Panc1 (cell line): Measurements from ENCODE around the gene MYB. TPM values are rescaled to one million over a fixed set of nuclear protein-coding genes. Genes with fewer than 3 reads are reported as not detected.
"Not testable (repeated sequence)": the region's sequence is repeated elsewhere in the genome, so short reads cannot be mapped to it uniquely, and the experiment has no call there.

Experiments used
- ATAC-seq: fragments of 200-7000 bp; cut with Tn5 transposase; 2 replicates; pipeline ENCODE4 v1.9.1; 2020; ENCODE audit warnings: mild to moderate bottlenecking, moderate library complexity
- BruUV-seq: library from RNA; stranded (reverse); fragments of 400-500 nt; replicated peaks from 2 replicates; lab custom pipeline; 2021; lab: Mats Ljungman, UMichigan
- CTCF ChIA-PET: fragments of 300-600 bp; sonication (Branson Sonifier 250); formaldehyde crosslinking; loops from one replicate; lab custom pipeline; 2022; ENCODE audit warnings: antibody characterized with exemption; lab: Charles Lee
- POLR2A ChIA-PET: fragments of 300-600 bp; sonication (Branson Sonifier 250); formaldehyde crosslinking; loops from one replicate; lab custom pipeline; 2022; ENCODE audit warnings: antibody characterized with exemption; lab: Charles Lee
- DNase-seq: peaks from one replicate; pipeline ENCODE4 v3.0.0-alpha.2; 2010; ENCODE audit warnings: low read depth, low spot score
- H3K27ac ChIP-seq: 2 replicates; pipeline ENCODE4 v1.5.1; 2011; ENCODE audit warnings: mild to moderate bottlenecking, low read length, inconsistent platforms
- H3K27me3 ChIP-seq: fragments of 200-500 bp; sonication (Bioruptor generic); 2 replicates; pipeline ENCODE4 v1.6.0; 2014; ENCODE audit warnings: low read length, inconsistent platforms; ENCODE audit not compliant: control insufficient read depth, insufficient read depth
- H3K36me3 ChIP-seq: fragments of 200-500 bp; sonication (Bioruptor generic); 2 replicates; pipeline ENCODE4 v1.5.1; 2014; ENCODE audit warnings: inconsistent platforms, mild to moderate bottlenecking, low read length, moderate library complexity; ENCODE audit not compliant: control insufficient read depth, insufficient read depth
- H3K4me1 ChIP-seq: 2 replicates; pipeline ENCODE4 v1.5.1; 2011; ENCODE audit warnings: inconsistent platforms, mild to moderate bottlenecking, low read length, moderate library complexity; ENCODE audit not compliant: control insufficient read depth, insufficient read depth
- H3K4me3 ChIP-seq, 2 experiments: 2 replicates each; pipeline ENCODE4 v1.5.1; 2011 to 2012; ENCODE audit warnings: low read depth in 2 of 2, low read length in 2 of 2, mild to moderate bottlenecking in 2 of 2, inconsistent platforms in 1 of 2, moderate library complexity in 1 of 2
- H3K9me3 ChIP-seq: fragments of 200-500 bp; sonication (Bioruptor generic); 2 replicates; pipeline ENCODE4 v1.5.1; 2014; ENCODE audit warnings: low read depth, mild to moderate bottlenecking, inconsistent platforms, low read length, moderate library complexity; ENCODE audit not compliant: control insufficient read depth, insufficient read depth
- POLR2AphosphoS5 ChIP-seq: IDR thresholded peaks from 2 replicates; pipeline ENCODE4 v1.6.1; 2012; ENCODE audit warnings: mild to moderate bottlenecking, low read depth, low read length, moderate library complexity
- SIN3A ChIP-seq: IDR thresholded peaks from 2 replicates; pipeline ENCODE4 v1.6.1; 2012; ENCODE audit warnings: low read depth, mild to moderate bottlenecking, low read length, moderate library complexity, borderline replicate concordance; ENCODE audit not compliant: insufficient read depth
- TCF7L2 ChIP-seq: IDR thresholded peaks from 2 replicates; pipeline ENCODE4 v1.6.1; 2011; ENCODE audit warnings: mild to moderate bottlenecking, low read depth, low read length, inconsistent platforms
- in situ Hi-C: cut with HindIII; loops from 2 replicates; pipeline ENCODE4 v1.10.0; 2016; ENCODE audit warnings: low sequenced_read_pairs, low pct_unique_long_range_greater_than_20kb
- intact Hi-C: fragments of 100-400 bp; cut with micrococcal nuclease; formaldehyde crosslinking; loops from one replicate; pipeline ENCODE4 v1.10.0; 2022; ENCODE audit not compliant: unreplicated experiment
- total RNA-seq: library from RNA; stranded (reverse); gene quantifications from one replicate; pipeline ENCODE4 v1.2.1, GENCODE V29; 2021; ENCODE audit not compliant: unreplicated experiment
- TF ChIP-seq, protein P1 (sequence below), 2 experiments: IDR thresholded peaks; 2 replicates each; pipeline ENCODE4 v1.6.1; 2011 to 2012; ENCODE audit warnings: low read depth in 2 of 2, control low read depth in 1 of 2, low read length in 1 of 2, mild to moderate bottlenecking in 1 of 2, moderate library complexity in 1 of 2; ENCODE audit not compliant: insufficient read depth in 1 of 2
- TF ChIP-seq, protein P2 (sequence below): fragments of 450-650 bp; IDR thresholded peaks from 2 replicates; pipeline ENCODE4 v1.5.1; 2017; ENCODE audit warnings: mild to moderate bottlenecking

MYB gene
- total RNA-seq, 1 experiment from 2014 or later = 1.3 TPM

DNA sequence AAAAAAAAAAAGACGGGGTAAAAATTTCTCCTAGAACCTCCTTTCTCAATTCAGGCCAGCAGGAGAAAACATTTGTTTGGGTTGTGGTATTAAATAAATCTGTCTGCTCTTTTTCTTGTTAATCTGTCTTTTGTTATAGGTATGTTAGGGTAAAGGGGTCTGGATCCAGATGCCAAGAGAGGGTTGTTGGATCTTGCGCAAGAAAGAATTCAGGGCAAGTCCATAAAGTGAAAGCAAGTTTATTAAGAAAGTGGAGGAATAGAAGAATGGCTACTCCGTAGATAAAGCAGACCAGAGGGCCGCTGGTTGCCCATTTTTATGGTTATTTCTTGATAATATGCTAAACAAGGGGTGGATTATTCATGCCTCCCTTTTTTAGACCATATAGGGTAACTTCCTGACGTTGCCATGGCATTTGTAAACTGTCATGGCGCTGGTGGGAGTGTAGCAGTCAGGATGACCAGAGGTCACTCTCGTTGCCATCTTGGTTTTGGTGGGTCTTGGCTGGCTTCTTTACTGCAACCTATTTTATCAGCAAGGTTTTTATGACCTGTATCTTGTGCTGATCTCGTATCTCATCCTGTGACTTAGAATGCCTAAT is 65.4 kb downstream of the MYB start:
- H3K4me3 ChIP-seq, H3K27ac ChIP-seq, DNase-seq, POLR2A ChIA-PET, CTCF ChIA-PET, H3K9me3 ChIP-seq, in situ Hi-C loops, H3K27me3 ChIP-seq, H3K4me1 ChIP-seq, H3K36me3 ChIP-seq, intact Hi-C loops, ATAC-seq, BruUV-seq: not testable (repeated sequence)

DNA sequence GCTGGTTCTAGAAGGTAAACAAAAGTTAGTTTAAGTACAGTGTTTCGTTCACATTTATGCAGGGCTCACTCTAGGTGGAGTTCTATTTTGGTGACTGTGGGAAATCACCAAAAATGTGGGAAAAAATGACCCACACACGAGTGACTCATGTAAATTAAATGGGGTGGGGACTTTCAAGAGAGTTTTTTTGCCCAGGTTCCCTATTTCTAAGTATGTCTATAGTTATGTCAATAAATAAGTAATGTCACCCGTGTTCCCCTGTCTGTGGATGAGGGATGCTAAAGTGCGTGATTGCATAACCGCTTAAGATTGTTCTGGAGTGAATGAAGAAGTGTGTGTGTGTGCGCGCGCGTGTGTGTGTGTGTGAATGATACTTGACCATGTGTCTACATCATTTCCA is 69.1 kb downstream of the MYB start:
- CTCF ChIA-PET = no interaction called here
- H3K36me3 ChIP-seq = no peaks in the 10 kb centered on the region
- no peak for TF ChIP-seq SIN3A
- TF ChIP-seq, protein P1, sequence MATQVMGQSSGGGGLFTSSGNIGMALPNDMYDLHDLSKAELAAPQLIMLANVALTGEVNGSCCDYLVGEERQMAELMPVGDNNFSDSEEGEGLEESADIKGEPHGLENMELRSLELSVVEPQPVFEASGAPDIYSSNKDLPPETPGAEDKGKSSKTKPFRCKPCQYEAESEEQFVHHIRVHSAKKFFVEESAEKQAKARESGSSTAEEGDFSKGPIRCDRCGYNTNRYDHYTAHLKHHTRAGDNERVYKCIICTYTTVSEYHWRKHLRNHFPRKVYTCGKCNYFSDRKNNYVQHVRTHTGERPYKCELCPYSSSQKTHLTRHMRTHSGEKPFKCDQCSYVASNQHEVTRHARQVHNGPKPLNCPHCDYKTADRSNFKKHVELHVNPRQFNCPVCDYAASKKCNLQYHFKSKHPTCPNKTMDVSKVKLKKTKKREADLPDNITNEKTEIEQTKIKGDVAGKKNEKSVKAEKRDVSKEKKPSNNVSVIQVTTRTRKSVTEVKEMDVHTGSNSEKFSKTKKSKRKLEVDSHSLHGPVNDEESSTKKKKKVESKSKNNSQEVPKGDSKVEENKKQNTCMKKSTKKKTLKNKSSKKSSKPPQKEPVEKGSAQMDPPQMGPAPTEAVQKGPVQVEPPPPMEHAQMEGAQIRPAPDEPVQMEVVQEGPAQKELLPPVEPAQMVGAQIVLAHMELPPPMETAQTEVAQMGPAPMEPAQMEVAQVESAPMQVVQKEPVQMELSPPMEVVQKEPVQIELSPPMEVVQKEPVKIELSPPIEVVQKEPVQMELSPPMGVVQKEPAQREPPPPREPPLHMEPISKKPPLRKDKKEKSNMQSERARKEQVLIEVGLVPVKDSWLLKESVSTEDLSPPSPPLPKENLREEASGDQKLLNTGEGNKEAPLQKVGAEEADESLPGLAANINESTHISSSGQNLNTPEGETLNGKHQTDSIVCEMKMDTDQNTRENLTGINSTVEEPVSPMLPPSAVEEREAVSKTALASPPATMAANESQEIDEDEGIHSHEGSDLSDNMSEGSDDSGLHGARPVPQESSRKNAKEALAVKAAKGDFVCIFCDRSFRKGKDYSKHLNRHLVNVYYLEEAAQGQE (IDR thresholded peaks at IDR 0.05; ENCODE audit: insufficient read depth in 1 of 2, low read depth in 2 of 2, low read length in 1 of 2) = no peak
- no peak for TF ChIP-seq TCF7L2
- TF ChIP-seq POLR2AphosphoS5 = no peak
- TF ChIP-seq, protein P2, sequence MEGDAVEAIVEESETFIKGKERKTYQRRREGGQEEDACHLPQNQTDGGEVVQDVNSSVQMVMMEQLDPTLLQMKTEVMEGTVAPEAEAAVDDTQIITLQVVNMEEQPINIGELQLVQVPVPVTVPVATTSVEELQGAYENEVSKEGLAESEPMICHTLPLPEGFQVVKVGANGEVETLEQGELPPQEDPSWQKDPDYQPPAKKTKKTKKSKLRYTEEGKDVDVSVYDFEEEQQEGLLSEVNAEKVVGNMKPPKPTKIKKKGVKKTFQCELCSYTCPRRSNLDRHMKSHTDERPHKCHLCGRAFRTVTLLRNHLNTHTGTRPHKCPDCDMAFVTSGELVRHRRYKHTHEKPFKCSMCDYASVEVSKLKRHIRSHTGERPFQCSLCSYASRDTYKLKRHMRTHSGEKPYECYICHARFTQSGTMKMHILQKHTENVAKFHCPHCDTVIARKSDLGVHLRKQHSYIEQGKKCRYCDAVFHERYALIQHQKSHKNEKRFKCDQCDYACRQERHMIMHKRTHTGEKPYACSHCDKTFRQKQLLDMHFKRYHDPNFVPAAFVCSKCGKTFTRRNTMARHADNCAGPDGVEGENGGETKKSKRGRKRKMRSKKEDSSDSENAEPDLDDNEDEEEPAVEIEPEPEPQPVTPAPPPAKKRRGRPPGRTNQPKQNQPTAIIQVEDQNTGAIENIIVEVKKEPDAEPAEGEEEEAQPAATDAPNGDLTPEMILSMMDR = no peak
- H3K9me3 ChIP-seq = no peaks in the 10 kb centered on the region
- no TSS peak for BruUV-seq
- no peak overlapping the region for H3K27ac ChIP-seq
- DNase-seq (no peak), ATAC-seq (no peak)
- H3K27me3 ChIP-seq = no peaks in the 10 kb centered on the region
- POLR2A ChIA-PET = no interaction called here
- intact Hi-C loops = no loop called here
- no peak overlapping the region for H3K4me3 ChIP-seq
- in situ Hi-C loops = no loop called here
- no peaks in the 10 kb centered on the region for H3K4me1 ChIP-seq

DNA sequence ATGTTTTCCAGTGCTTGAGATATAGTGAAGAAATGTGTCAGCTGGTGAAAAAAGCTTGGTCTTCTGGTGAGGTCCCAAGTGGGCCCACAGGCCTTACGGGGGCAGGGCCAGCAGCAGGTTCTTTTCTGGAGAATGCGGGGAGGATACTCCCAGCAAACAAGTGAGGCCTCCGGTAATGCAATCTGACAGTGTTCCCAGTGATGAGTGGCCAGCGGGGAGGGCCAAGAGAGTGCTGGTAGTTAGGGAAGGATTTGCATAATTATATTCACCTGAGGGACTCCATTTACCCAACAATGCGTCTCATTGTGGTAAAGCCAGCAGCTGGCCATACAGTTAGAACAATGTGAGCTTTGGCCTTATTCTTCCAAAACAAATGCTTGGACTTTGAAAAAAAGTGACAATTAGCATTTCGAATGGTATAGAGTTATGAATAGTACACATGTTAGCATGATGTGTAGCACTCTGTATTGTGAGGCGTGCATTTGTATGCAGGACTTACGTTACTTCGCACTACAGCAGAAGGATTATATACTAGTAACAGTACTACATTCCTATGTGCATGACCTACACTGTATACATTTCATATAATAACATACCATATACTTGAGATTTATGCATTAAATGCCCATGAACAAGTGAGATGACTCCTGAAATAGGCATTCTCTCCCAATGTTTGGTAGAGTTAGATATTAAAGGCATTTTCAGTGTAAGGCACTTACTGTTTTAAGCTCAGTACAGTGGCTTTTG is 69.8 kb downstream of the MYB start:
- no peaks in the 10 kb centered on the region for H3K36me3 ChIP-seq
- intact Hi-C loops (no loop called here), in situ Hi-C loops (no loop called here)
- no peak for ATAC-seq
- no TSS peak for BruUV-seq
- no peaks in the 10 kb centered on the region for H3K27me3 ChIP-seq
- no peaks in the 10 kb centered on the region for H3K9me3 ChIP-seq
- no peak overlapping the region for H3K27ac ChIP-seq
- POLR2A ChIA-PET = no interaction called here
- CTCF ChIA-PET = no interaction called here
- H3K4me1 ChIP-seq = no peaks in the 10 kb centered on the region
- no peak for DNase-seq
- TF ChIP-seq, protein P1 (IDR thresholded peaks at IDR 0.05; ENCODE audit: insufficient read depth in 1 of 2, low read depth in 2 of 2, low read length in 1 of 2) = no peak
- TF ChIP-seq SIN3A = no peak
- TF ChIP-seq TCF7L2 = no peak
- no peak for TF ChIP-seq POLR2AphosphoS5
- H3K4me3 ChIP-seq = no peak overlapping the region
